ENCODE measurements around the gene PADI2. TPM values are rescaled to one million over a fixed set of nuclear protein-coding genes. Genes with fewer than 3 reads are reported as not detected.

Gene PADI2
- total RNA-seq, 1 experiment from 2014 or later = 3.0 TPM

DNA sequence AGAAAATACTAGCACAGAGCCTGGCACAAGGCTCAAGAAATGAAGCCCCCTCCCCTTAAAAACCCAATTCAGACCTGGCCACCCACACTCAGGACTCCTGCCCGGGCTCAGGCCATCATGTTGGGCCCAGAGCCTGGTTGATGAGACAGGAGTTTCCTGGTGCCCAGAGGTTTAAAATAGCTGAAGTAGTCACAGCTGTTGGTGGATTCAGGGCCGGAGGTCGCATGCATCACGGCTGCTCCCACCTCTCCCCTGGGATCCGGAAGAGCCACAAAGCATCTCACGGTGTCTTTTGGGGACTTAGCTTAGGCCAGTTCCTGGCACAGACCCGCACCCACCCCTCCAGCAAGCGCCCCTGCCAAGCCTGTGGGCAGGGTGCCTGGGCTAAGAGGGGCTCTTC, 2.6 kb upstream of the PADI2 start:
- no peaks in the 10 kb centered on the region; a peak in 1 of 5 replicates for H3K9me3 Mint-ChIP-seq
- Histone ChIP-seq H2BK20ac (ENCODE audit: low read depth, low read length, poor library complexity, severe bottlenecking) (no peak overlapping the region), H3K4me2 (ENCODE audit: insufficient read depth, insufficient read length, low read length) (no peak overlapping the region), H3K4me1 (ENCODE audit: insufficient read depth, low read length) (no peaks in the 10 kb centered on the region; the same call in 1 of the 2 replicates), H2AFZ (ENCODE audit: low read length) (no peak overlapping the region), H2AK5ac (ENCODE audit: insufficient read length, low read length) (no peak overlapping the region), H3K27ac (ENCODE audit: insufficient read length, low read depth, low read length) (no peak overlapping the region), H4K8ac (replicated peaks; ENCODE audit: insufficient read length, low read depth, low read length) (no peak overlapping the region), H3K79me1 (ENCODE audit: insufficient read depth, low read depth, low read length, poor library complexity, severe bottlenecking) (no peaks in the 10 kb centered on the region), H3K4ac (ENCODE audit: low read depth, low read length) (no peak overlapping the region), H2BK12ac (ENCODE audit: insufficient read length, low read depth, low read length) (no peak overlapping the region), H4K5ac (ENCODE audit: insufficient read length, low read depth, low read length) (no peak overlapping the region), H3K23me2 (ENCODE audit: insufficient read length, low read depth, low read length, poor library complexity, severe bottlenecking) (peaks cover 13% of the 10 kb centered on the region), H4K20me1 (ENCODE audit: control insufficient read depth, insufficient read depth, insufficient read length) (no peaks in the 10 kb centered on the region), H3K9ac (ENCODE audit: extremely low read depth, insufficient read length, low read length) (no peak overlapping the region), H3K23ac (ENCODE audit: insufficient read length, low read depth, low read length) (no peak overlapping the region), H3K56ac (ENCODE audit: insufficient read length, low read depth, low read length) (no peak overlapping the region), H3T11ph (ENCODE audit: low read length) (no peak overlapping the region), H2BK120ac (ENCODE audit: low read depth, low read length, poor library complexity, severe bottlenecking) (no peak overlapping the region), H3K27me3 (ENCODE audit: insufficient read depth, low read length) (peaks cover 16% of the 10 kb centered on the region; the same call in 1 of the 2 replicates), H2BK5ac (ENCODE audit: insufficient read length, low read length) (no peak overlapping the region), H4K91ac (ENCODE audit: insufficient read length, low read depth, low read length) (no peak overlapping the region), H3K9me3 (ENCODE audit: control insufficient read depth, low read depth, low read length) (no peaks in the 10 kb centered on the region), H3K79me2 (ENCODE audit: insufficient read depth, low read length) (no peaks in the 10 kb centered on the region), H2BK15ac (ENCODE audit: low read depth, low read length) (no peak overlapping the region), H3K14ac (ENCODE audit: insufficient read depth, low read length) (no peak overlapping the region), H3K18ac (ENCODE audit: insufficient read length, low read depth, low read length) (no peak overlapping the region)
- H3K4me3 Mint-ChIP-seq = no peak overlapping the region
- H3K27me3 Mint-ChIP-seq (ENCODE audit: low read depth) = peaks cover 41% of the 10 kb centered on the region
- H3K27ac Mint-ChIP-seq = no peak overlapping the region
- WGBS (ENCODE audit: extremely low coverage, insufficient read length, low lambda C conversion rate) = no CpG with 5 or more reads among the region's 8 CpGs
- no peaks in the 10 kb centered on the region for H3K36me3 Mint-ChIP-seq (ENCODE audit: insufficient read depth in 1 of 3, low read depth in 3 of 3)
- DNase-seq = no peak
- TF ChIP-seq, protein P1, sequence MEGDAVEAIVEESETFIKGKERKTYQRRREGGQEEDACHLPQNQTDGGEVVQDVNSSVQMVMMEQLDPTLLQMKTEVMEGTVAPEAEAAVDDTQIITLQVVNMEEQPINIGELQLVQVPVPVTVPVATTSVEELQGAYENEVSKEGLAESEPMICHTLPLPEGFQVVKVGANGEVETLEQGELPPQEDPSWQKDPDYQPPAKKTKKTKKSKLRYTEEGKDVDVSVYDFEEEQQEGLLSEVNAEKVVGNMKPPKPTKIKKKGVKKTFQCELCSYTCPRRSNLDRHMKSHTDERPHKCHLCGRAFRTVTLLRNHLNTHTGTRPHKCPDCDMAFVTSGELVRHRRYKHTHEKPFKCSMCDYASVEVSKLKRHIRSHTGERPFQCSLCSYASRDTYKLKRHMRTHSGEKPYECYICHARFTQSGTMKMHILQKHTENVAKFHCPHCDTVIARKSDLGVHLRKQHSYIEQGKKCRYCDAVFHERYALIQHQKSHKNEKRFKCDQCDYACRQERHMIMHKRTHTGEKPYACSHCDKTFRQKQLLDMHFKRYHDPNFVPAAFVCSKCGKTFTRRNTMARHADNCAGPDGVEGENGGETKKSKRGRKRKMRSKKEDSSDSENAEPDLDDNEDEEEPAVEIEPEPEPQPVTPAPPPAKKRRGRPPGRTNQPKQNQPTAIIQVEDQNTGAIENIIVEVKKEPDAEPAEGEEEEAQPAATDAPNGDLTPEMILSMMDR (conservative IDR thresholded peaks at IDR 0.05) = no peak
- peaks cover 26 to 37% of the 10 kb centered on the region in 2 experiments for H3K4me1 Mint-ChIP-seq
